Kidney capillary endothelial cell (primary cell): ENCODE data around the gene SPN.
"Not testable (repeated sequence)": the region's sequence is repeated elsewhere in the genome, so short reads cannot be mapped to it uniquely, and the experiment has no call there.

Experiments
- DNase-seq: peaks from one replicate; pipeline ENCODE4 v3.0.0-alpha.2; 2018; ENCODE audit warnings: low spot score

SPN gene

GRCh38 chr16:29702269-29702668 is 39.2 kb downstream of the SPN start:
- no peak for DNase-seq

GRCh38 chr16:29705030-29705429 is 42.0 kb downstream of the SPN start:
- DNase-seq = no peak

- not testable (repeated sequence) for DNase-seq
Measured at GRCh38 chr16:29707160-29707559, 44.1 kb downstream of the SPN start.

GRCh38 chr16:29708917-29709600 is 46.0 kb downstream of the SPN start:
- no peak for DNase-seq

- DNase-seq = not testable (repeated sequence)
Measured at GRCh38 chr16:29709657-29710056, 46.6 kb downstream of the SPN start.

- peak; percentile 62 for DNase-seq
Measured at GRCh38 chr16:29710227-29711219, 47.5 kb downstream of the SPN start.

- DNase-seq = no peak
Measured at GRCh38 chr16:29712809-29713208, 49.8 kb downstream of the SPN start.

GRCh38 chr16:29714396-29714795 is 51.3 kb downstream of the SPN start:
- DNase-seq = no peak

GRCh38 chr16:29714972-29715371 is 51.9 kb downstream of the SPN start:
- no peak for DNase-seq

- DNase-seq = no peak
Measured at GRCh38 chr16:29717113-29717512, 54.1 kb downstream of the SPN start.

GRCh38 chr16:29719063-29719462 is 56.0 kb downstream of the SPN start:
- DNase-seq = no peak
